Mesothelial cell of epicardium (in vitro differentiated cells): Measurements from ENCODE around the gene LRRC27. TPM values are rescaled to one million over a fixed set of nuclear protein-coding genes. Genes with fewer than 3 reads are reported as not detected.

Experiments
- DNase-seq, 2 experiments: peaks; one replicate each; pipeline ENCODE4 v3.0.0; 2021; ENCODE audit warnings: low spot score in 2 of 2; ENCODE audit not compliant: unreplicated experiment in 2 of 2
- H3K27ac Mint-ChIP-seq: 2 replicates; pipeline ENCODE4 v1.8.0; 2021; ENCODE audit warnings: mixed read lengths
- H3K27me3 Mint-ChIP-seq: 2 replicates; pipeline ENCODE4 v1.8.0; 2021; ENCODE audit warnings: low read depth, mixed read lengths
- H3K36me3 Mint-ChIP-seq: 2 replicates; pipeline ENCODE4 v1.8.0; 2021; ENCODE audit warnings: mixed read lengths
- H3K4me1 Mint-ChIP-seq: 2 replicates; pipeline ENCODE4 v1.8.0; 2021; ENCODE audit warnings: mixed read lengths
- H3K4me3 Mint-ChIP-seq: 2 replicates; pipeline ENCODE4 v1.8.0; 2021; ENCODE audit warnings: mild to moderate bottlenecking, moderate library complexity, mixed read lengths
- H3K9me3 Mint-ChIP-seq: 2 replicates; pipeline ENCODE4 v1.8.0; 2021; ENCODE audit warnings: mixed read lengths
- CTCF ChIP-seq: fragments of 200-600 bp; sonication (generic); IDR thresholded peaks from one replicate; pipeline ENCODE4 v1.5.0; 2021; ENCODE audit warnings: antibody characterized with exemption; ENCODE audit not compliant: unreplicated experiment
- total RNA-seq: library from RNA; stranded (reverse); gene quantifications from 3 replicates; pipeline ENCODE4 v1.2.1, GENCODE V29; 2021

LRRC27 gene
- total RNA-seq, 1 donor from 2014 or later: 15.2 TPM

GRCh38 chr10:132365102-132365501 is 33.1 kb downstream of the LRRC27 start:
- no peak for DNase-seq
- no peaks in the 10 kb centered on the region for H3K27me3 Mint-ChIP-seq
- H3K9me3 Mint-ChIP-seq: peaks cover 15% of the 10 kb centered on the region
- no peak for TF ChIP-seq CTCF
- no peaks in the 10 kb centered on the region for H3K4me1 Mint-ChIP-seq
- H3K27ac Mint-ChIP-seq: no peak overlapping the region
- H3K36me3 Mint-ChIP-seq: peaks cover 38% of the 10 kb centered on the region
- no peak overlapping the region for H3K4me3 Mint-ChIP-seq

GRCh38 chr10:132366006-132366405 is 34.0 kb downstream of the LRRC27 start:
- no peak for TF ChIP-seq CTCF
- H3K36me3 Mint-ChIP-seq: peaks cover 38% of the 10 kb centered on the region
- no peak overlapping the region for H3K4me3 Mint-ChIP-seq
- no peaks in the 10 kb centered on the region for H3K27me3 Mint-ChIP-seq
- no peak overlapping the region for H3K27ac Mint-ChIP-seq
- peaks cover 15% of the 10 kb centered on the region for H3K9me3 Mint-ChIP-seq
- DNase-seq: no peak
- H3K4me1 Mint-ChIP-seq: no peaks in the 10 kb centered on the region

GRCh38 chr10:132366499-132366898 is 34.5 kb downstream of the LRRC27 start:
- TF ChIP-seq CTCF: no peak
- DNase-seq: no peak
- Mint-ChIP-seq H3K36me3 (peaks cover 38% of the 10 kb centered on the region), H3K9me3 (peaks cover 15% of the 10 kb centered on the region), H3K4me1 (no peaks in the 10 kb centered on the region), H3K27ac (no peak overlapping the region), H3K27me3 (no peaks in the 10 kb centered on the region), H3K4me3 (no peak overlapping the region)

GRCh38 chr10:132368391-132368790 is 36.4 kb downstream of the LRRC27 start:
- Mint-ChIP-seq H3K4me3 (no peak overlapping the region), H3K27ac (no peak overlapping the region), H3K27me3 (no peaks in the 10 kb centered on the region), H3K4me1 (no peaks in the 10 kb centered on the region), H3K36me3 (peaks cover 39% of the 10 kb centered on the region), H3K9me3 (peaks cover 15% of the 10 kb centered on the region)
- no peak for TF ChIP-seq CTCF
- no peak for DNase-seq

GRCh38 chr10:132368881-132369635 is 37.1 kb downstream of the LRRC27 start:
- Mint-ChIP-seq H3K4me3 (no peak overlapping the region), H3K27ac (no peak overlapping the region), H3K4me1 (no peaks in the 10 kb centered on the region), H3K27me3 (no peaks in the 10 kb centered on the region), H3K36me3 (peaks cover 39% of the 10 kb centered on the region), H3K9me3 (peaks cover 15% of the 10 kb centered on the region)
- no peak for DNase-seq
- no peak for TF ChIP-seq CTCF
